Measurements from ENCODE around the gene NDUFS3.

NDUFS3 gene

DNA sequence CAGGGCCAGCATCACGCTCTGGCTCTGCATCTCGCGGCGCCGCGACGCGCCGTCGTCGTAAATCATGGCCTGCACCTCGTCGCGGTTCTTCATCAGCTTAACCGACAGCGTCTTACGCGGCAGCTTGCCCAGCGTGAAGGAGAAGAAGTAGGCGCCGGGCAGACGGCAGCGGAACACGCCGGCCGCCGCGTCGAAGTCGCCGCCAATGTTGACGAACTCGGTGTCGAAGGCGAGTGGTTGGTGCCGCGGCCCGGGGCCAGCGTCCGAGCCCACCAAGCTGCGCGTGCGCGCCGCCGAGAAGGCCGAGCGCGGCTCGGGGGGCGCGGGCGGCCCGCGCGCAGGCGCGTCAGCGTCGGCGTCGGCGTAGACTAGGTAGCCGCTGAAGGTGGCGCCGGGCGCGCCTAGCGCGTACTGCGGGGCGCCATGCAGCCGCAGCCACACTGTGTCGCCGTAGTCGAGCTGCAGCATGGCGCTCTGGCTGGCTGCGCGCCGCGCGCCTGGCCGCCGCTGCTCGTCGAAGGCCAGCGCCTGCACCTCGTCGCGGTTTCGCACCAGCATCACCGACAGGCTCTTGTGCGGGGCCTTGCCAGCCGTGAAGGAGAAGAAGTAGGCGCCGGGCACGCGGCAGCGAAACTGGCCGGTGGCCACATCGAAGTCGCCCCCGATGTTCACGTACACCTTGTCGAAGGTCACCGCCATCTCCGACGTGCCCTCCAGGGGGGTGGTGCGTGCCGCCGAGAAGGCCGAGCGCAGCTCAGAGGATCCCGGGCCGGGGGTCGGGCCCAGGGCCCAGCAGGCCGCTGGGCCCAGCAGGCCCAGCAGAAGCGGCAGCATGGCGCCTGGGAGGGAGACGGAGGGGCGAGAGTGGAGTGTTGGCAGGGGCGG, 11.3 kb downstream of the NDUFS3 start:
- DNase-seq (ENCODE audit: low read depth), result no peak

DNA sequence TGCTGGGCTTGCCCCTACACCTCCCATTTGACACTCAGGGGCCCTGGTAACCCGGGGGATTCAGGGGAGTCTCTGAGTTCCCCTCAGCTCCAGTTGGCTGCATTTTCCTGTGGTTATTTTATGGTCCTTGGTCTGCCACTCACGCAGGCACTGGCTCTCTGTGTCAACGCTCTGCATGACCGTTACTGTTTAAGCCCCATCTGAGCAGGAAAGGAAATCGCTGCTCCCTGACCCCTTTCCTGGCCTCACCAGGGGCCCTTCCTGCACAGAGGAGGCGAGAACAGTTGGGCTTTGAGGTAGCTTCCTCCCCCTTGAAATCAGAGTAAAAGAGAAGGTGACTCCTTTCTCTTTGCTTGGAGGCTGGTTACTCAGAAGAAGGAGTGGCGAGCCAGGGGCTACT, 12.9 kb downstream of the NDUFS3 start:
- DNase-seq (ENCODE audit: low read depth), result no peak

- DNase-seq (ENCODE audit: low read depth), result no peak
These were observed 13.4 kb downstream of the NDUFS3 start for GRCh38 chr11:47592251-47592650.

DNA sequence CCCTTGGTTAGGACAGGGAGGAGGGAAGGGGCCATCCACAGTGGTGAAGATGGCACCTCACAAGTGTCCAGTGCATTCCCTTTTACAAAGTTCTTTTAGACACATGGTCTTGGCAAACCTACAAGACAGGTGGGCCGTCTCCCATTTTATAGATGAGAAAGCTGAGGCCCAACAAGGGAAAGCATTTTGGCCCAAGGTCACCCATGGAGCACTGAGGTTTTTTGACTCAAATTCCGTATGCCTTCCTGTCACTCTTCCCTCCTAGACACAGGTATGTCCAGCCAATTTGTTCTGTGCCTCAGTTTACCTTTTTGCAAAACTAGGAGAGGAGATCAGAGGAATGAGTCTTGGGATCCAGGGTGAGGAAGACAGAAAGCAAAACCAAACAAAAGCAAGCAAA, 14.1 kb downstream of the NDUFS3 start:
- DNase-seq (ENCODE audit: low read depth), result no peak

- DNase-seq (ENCODE audit: low read depth), result no peak
These were observed 14.6 kb downstream of the NDUFS3 start for GRCh38 chr11:47593492-47593933.

- no peak for DNase-seq (ENCODE audit: low read depth)
These were observed 15.3 kb downstream of the NDUFS3 start, which contains the start of gene C1QTNF4 for GRCh38 chr11:47593934-47594855. TSS of gene C1QTNF4 (minus strand) at chr11:47594411. CDS start at chr11:47590810, 3,601 bp downstream.

GRCh38 chr11:47595029-47595428, 16.2 kb downstream of the NDUFS3 start:
- DNase-seq (ENCODE audit: low read depth), result no peak

- no peak for DNase-seq (ENCODE audit: low read depth)
These were observed 17.1 kb downstream of the NDUFS3 start for GRCh38 chr11:47595967-47596366.

DNA sequence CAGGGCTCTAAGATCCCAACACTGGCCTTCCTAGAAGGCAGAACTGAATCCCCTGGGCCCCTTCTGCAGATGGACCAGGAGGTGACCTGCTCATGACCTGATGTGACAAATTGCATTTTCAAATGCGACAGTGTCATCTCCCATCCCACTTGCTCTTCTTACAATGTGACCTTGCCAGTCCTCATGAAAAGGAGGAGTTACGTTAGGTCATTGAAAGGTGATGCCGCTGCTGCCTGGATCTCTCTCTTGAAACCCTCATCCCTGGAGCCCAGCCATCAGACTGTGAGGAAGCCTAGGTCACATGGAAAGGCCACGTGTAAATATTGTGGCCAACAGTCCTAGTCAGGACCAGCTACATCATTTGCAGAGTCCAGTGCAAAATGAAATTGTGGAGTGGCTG, 21.0 kb downstream of the NDUFS3 start:
- no peak for DNase-seq (ENCODE audit: low read depth)

- DNase-seq (ENCODE audit: low read depth), result no peak
These were observed 24.4 kb downstream of the NDUFS3 start for GRCh38 chr11:47603295-47603694.

DNA sequence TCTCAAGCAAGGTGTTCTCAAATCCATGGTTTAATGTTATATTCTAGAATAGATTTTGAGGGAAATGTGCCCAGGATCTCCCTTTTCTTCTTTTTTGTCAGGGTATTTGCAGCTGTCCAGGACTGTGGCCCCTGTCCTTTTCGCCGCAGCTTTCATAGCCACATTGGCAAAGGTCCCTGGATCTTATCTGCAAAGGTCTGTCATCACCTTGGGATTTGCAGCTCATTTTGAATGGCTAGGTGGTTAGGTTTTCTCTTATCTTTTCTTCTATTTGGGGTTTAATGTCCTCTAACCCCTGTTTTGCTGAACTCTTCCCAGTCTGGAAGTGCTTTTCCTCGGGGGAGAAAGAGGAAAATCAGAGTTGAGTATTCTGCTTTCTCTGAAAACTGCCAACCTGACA, 27.0 kb downstream of the NDUFS3 start:
- no peak for DNase-seq (ENCODE audit: low read depth)

- no peak for DNase-seq (ENCODE audit: low read depth)
These were observed 27.9 kb downstream of the NDUFS3 start for GRCh38 chr11:47606731-47607130.

DNA sequence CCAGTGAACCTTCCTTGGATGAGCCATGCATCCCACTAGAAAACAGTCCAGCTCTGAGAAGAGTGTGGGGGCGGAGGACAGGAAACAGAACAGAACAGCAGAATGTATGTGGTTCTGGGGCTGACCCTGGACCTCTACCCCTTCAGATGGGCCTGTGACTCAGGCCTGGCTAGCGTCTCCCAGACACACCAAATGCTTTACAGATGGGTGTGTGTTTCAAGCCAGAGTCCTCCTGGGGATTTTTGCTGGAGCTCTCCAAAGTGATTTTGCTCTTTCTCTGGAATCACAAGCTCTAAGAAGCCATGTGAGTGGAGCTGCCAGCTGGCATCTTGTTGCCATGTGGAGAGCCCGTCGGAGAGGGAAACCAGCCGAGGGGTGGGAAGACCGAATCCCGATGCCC, 28.5 kb downstream of the NDUFS3 start:
- DNase-seq (ENCODE audit: low read depth), result peak; percentile 83

GRCh38 chr11:47609675-47610074, 30.8 kb downstream of the NDUFS3 start:
- DNase-seq (ENCODE audit: low read depth), result no peak

GRCh38 chr11:47611348-47611794, 32.5 kb downstream of the NDUFS3 start:
- no peak for DNase-seq (ENCODE audit: low read depth)

DNA sequence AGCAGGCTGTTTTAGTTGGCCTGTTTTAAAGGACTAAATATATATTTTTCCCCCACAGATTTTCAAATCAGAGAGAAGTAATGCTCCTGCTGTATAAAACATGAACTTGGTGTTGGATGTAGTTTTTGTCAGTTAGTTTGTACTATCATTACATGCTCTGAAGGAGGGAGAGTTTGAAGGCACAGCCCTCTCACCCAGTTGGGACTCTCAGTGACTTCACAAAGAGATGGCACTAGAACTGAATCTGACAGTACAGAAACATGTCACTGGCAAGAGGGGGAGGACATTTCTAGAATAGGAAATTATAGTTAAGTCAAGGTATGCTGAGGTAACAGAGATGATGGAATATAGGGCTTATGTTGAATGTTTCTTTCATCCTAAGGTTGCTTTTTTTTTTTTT, 36.4 kb downstream of the NDUFS3 start:
- DNase-seq (ENCODE audit: low read depth), result no peak

- DNase-seq (ENCODE audit: low read depth), result peak; percentile 61
These were observed 38.0 kb downstream of the NDUFS3 start for GRCh38 chr11:47616726-47617416.

DNA sequence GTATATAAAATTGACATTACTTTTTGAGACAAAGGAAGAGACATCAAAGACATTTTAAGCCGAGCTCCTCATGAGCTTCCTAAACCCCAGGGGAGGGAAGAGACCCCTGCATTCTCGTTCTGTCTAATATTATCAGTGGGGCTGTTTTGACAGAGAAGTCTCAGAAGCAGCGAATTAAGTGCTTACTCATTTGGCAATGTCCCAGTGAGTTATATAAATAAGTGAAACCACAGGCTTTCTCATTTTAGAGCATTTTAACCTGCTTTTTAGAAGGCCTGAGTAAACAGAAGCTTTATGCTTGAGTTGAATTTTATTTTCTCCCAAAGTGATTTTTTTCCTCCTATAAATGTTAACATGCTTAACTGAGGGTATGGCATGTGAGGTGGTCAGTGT, 38.5 kb downstream of the NDUFS3 start:
- peak; percentile 28 for DNase-seq (ENCODE audit: low read depth)

DNA sequence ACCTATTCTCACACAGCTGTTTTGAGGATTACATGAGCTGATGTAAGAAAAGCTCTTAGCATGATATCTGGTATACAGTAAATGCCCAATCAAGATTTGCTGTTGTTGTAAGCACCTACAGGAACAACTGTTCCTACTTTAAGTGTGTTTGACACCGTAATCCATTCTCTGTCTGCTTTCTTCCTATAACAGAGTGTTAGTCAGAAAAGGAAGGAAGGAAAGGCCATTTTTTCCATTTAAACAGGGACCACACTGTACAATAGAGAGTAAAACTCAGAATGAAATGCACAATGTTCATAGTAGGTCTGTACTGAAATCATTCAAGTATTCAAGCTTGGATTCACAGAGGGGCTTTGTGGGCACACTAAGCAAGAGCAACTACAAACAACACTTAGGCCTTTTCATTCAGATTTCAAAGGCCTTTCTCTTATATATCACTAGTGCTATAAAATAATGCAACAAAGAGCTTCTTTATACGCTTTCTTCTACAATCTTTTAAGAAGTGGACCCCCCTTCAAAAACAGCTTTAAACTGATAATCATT, 42.0 kb downstream of the NDUFS3 start:
- no peak for DNase-seq (ENCODE audit: low read depth)

- no peak for DNase-seq (ENCODE audit: low read depth)
These were observed 47.4 kb downstream of the NDUFS3 start for GRCh38 chr11:47626234-47626633.

DNA sequence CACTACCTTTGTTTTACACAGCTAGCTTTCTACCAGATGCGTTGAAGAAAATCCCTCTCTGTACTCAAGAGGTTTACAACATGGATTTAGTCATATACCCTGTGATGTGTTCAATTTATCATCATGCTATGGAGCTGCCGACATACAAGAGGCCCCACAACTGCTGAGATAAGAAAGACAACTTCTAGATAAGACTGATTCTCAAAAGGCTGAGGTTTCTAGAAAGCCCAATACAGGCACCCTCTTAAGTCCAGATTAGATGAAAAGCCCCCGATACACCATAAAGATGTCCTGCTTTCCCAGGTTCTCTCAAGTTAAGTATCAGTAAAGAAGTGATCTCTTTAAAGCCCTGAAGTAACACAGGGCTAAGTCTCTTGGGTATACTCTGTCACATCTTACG, 49.2 kb downstream of the NDUFS3 start:
- DNase-seq (ENCODE audit: low read depth), result no peak

DNA sequence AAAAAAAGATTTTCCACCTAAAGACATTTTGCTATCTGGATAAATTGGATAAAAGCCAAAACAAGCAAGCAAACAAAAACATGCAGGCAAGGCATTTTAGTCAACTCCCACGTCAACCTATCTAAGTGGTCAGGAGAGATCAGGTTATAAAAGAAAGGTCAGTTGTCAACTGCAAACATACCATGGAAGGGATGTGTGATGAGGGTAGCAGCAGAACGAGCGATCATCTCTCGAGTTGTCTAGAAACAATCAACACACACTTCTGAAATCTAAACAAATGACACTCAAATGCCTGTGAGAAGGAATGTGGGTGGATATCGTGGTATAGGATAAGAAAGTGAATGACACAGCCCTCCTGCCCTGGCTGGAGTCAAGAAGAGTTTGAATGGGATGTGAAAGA, 52.6 kb downstream of the NDUFS3 start:
- no peak for DNase-seq (ENCODE audit: low read depth)
